Measurements from ENCODE around the gene CEP112. TPM values are rescaled to one million over a fixed set of nuclear protein-coding genes. Genes with fewer than 3 reads are reported as not detected.

CEP112 gene
- total RNA-seq, 4 donors from 2014 or later = 0.53 to 41.3 (median 5.7) TPM

DNA sequence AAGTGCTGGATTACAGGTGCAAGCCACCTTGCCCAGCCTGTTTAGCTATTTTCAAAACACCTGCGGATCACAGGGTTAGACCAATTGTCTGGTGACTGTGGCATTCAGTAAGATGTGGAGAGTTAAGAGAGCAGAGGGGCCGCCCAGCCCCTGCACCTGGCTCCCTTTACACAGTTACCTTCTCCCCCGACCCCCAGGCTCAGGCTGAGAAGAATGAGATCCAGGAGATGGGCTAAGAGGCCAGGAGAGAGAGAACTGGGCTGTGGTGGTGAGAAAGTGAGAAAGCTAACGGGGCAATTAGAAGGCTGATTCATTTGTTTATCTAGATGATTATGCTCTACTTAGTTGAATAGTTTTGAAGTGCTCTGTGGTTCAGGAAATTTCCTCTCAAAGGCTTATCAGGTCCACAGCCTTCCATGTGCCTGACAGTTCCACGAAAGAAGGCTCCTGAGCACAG is 562.7 kb downstream of the CEP112 start:
- Histone ChIP-seq H3K4me1 (peaks cover 0 to 22% (median 0%) of the 10 kb centered on the region in 4 donors), H3K27ac (no peak overlapping the region), H3K9me3 (no peaks in the 10 kb centered on the region), H3K4me3 (no peak overlapping the region), H3K27me3 (no peaks in the 10 kb centered on the region), H3K36me3 (no peaks in the 10 kb centered on the region)
- no peak for DNase-seq
- TF ChIP-seq, protein P1, sequence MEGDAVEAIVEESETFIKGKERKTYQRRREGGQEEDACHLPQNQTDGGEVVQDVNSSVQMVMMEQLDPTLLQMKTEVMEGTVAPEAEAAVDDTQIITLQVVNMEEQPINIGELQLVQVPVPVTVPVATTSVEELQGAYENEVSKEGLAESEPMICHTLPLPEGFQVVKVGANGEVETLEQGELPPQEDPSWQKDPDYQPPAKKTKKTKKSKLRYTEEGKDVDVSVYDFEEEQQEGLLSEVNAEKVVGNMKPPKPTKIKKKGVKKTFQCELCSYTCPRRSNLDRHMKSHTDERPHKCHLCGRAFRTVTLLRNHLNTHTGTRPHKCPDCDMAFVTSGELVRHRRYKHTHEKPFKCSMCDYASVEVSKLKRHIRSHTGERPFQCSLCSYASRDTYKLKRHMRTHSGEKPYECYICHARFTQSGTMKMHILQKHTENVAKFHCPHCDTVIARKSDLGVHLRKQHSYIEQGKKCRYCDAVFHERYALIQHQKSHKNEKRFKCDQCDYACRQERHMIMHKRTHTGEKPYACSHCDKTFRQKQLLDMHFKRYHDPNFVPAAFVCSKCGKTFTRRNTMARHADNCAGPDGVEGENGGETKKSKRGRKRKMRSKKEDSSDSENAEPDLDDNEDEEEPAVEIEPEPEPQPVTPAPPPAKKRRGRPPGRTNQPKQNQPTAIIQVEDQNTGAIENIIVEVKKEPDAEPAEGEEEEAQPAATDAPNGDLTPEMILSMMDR (IDR thresholded peaks at IDR 0.05) = no peak

DNA sequence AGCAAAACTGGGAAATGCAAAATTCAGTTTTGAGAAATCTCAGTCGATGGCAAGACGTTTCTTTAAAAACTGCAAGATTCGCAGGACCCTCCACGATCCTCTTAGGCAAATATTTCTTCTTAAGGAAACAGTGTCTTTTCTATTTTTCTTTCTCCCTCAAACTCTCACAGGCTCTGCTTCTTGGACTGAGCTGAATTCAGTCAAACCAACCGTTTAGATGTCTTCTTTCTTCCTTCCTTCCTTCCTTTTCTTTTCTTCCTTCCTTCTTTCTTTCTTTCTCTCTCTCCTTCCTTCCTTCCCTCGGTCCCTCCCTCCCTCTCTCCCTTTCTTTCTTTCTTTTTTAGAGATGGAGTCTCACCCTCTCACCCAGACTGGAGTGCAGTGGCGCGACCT is 563.3 kb downstream of the CEP112 start:
- no peak for TF ChIP-seq POLR2A (IDR thresholded peaks at IDR 0.05)
- TF ChIP-seq, protein P1 (IDR thresholded peaks at IDR 0.05) = no peak
- Histone ChIP-seq H3K27me3 (no peaks in the 10 kb centered on the region), H3K4me3 (no peak overlapping the region), H3K36me3 (no peaks in the 10 kb centered on the region), H3K27ac (no peak overlapping the region), H3K4me1 (peaks cover 0 to 20% (median 0%) of the 10 kb centered on the region in 4 donors), H3K9me3 (no peaks in the 10 kb centered on the region)
- DNase-seq = no peak

DNA sequence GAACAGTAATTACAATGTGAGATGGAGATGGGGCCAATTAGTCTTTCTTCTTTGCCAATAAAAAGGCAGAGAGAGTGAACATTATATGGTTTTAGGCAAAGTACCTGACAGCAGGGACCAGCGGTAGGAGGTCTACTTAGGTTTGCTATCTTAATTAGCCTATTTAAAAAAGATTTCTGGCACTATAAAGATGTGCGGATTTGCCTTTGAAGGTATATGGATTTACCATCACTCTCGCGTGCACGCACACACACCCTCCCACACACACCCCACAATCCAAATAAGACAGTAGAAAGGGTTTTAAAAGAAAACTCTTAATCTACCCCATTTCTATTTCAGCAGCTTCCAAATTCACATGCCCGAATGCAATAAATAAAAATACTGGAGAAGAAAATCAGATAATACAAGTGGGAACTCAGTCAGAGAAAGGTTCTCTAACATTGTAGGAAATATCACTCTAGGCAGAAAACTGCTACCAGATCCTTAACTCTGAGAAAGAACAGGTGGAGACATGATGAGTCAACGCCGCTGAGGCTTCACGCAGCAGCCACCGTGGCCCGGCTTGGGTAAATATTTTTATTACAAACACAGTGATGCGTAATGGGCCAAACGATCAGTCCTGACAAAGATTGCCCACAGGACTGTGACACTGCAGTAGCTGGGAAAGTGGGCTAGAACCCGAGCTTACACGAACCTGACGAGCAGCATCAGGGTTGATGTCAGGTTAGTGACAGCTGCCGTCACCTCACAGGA is 563.9 kb downstream of the CEP112 start:
- TF ChIP-seq, protein P1 (IDR thresholded peaks at IDR 0.05) = no peak
- TF ChIP-seq POLR2A (IDR thresholded peaks at IDR 0.05) = no peak
- no peaks in the 10 kb centered on the region for H3K36me3 ChIP-seq
- H3K4me3 ChIP-seq = no peak overlapping the region
- peaks cover 0 to 20% (median 0%) of the 10 kb centered on the region in 4 donors for H3K4me1 ChIP-seq
- peak in 2 of 3 donors; percentile 72 to 79 for DNase-seq
- no peaks in the 10 kb centered on the region for H3K9me3 ChIP-seq
- no peaks in the 10 kb centered on the region for H3K27me3 ChIP-seq
- H3K27ac ChIP-seq = no peak overlapping the region

DNA sequence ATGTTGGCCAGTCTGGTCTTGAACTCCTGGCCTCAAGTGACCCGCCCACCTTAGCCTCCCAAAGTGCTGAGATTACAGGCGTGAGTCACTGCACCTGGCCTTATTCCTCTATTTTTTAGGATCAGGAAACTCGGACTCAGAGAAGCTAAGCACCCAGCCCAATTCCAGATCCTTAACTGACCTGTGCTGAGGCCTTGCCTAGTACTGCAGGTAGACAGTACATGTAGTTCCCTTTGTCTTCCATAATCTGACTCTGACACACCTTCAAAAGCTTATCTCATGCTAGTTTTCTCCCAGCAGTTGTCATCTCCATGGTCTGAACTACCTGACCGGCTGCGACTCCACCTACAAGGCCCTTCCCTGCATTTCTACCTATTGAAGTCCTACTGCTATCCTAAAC is 564.8 kb downstream of the CEP112 start:
- Histone ChIP-seq H3K27ac (no peak overlapping the region), H3K9me3 (no peaks in the 10 kb centered on the region), H3K36me3 (no peaks in the 10 kb centered on the region), H3K4me3 (no peak overlapping the region), H3K27me3 (no peaks in the 10 kb centered on the region), H3K4me1 (peaks cover 0 to 20% (median 0%) of the 10 kb centered on the region in 4 donors)
- TF ChIP-seq, protein P1 (IDR thresholded peaks at IDR 0.05) = peak in 3 of 6 experiments; percentile 41 to 52 (median 46)
- TF ChIP-seq POLR2A (IDR thresholded peaks at IDR 0.05) = no peak
- peak in 1 of 3 donors; percentile 45 for DNase-seq

DNA sequence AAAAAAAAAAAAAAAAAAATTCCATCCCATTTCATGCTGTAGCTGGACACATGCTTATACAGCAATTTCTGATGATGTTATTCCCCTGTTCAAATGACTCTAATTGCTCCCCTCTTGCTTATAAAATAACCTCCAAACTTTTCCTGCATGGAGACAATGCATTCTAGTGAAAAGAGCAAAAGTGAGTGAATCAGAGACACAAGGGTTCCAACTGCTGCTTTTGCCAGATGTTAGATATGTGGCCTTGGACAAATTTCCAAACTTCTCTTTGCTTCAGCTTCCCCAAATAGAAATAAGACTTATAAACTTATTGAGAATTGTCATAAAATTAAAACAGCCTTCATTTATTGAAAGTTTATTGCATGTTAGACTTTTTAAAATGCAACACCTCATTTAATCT is 565.5 kb downstream of the CEP112 start:
- no peaks in the 10 kb centered on the region for H3K9me3 ChIP-seq
- peaks cover 0 to 20% (median 0%) of the 10 kb centered on the region in 4 donors for H3K4me1 ChIP-seq
- no peaks in the 10 kb centered on the region for H3K27me3 ChIP-seq
- TF ChIP-seq POLR2A (IDR thresholded peaks at IDR 0.05) = no peak
- TF ChIP-seq, protein P1 (IDR thresholded peaks at IDR 0.05) = no peak
- no peak for DNase-seq
- no peak overlapping the region for H3K27ac ChIP-seq
- H3K4me3 ChIP-seq = no peak overlapping the region
- no peaks in the 10 kb centered on the region for H3K36me3 ChIP-seq
